GM19328 (cell line): ENCODE results near the gene OR6B1.
"Not testable (repeated sequence)": the region's sequence is repeated elsewhere in the genome, so short reads cannot be mapped to it uniquely, and the experiment has no call there.

Experiments
- ATAC-seq: cut with Tn5 transposase; IDR thresholded peaks from one replicate; pipeline ENCODE4 v1.9.1; 2021; ENCODE audit warnings: mild to moderate bottlenecking, moderate library complexity; ENCODE audit not compliant: unreplicated experiment

The OR6B1 gene

GRCh38 chr7:144004703-144005102, 4.6 kb downstream of the OR6B1 start:
- ATAC-seq: no peak

GRCh38 chr7:144006029-144006691, 6.0 kb downstream of the OR6B1 start:
- ATAC-seq: no peak

GRCh38 chr7:144006692-144007042, 6.5 kb downstream of the OR6B1 start:
- ATAC-seq: no peak

GRCh38 chr7:144009361-144009760, 9.2 kb downstream of the OR6B1 start:
- ATAC-seq: no peak

GRCh38 chr7:144010061-144010460, 9.9 kb downstream of the OR6B1 start:
- ATAC-seq: not testable (repeated sequence)

GRCh38 chr7:144010821-144011220, 10.7 kb downstream of the OR6B1 start:
- ATAC-seq: not testable (repeated sequence)

- no peak for ATAC-seq
Observed at GRCh38 chr7:144011458-144012230, 11.5 kb downstream of the OR6B1 start.

- ATAC-seq: no peak
Observed at GRCh38 chr7:144018065-144018464, 17.9 kb downstream of the OR6B1 start.

GRCh38 chr7:144019457-144019856, 19.3 kb downstream of the OR6B1 start:
- no peak for ATAC-seq

- no peak for ATAC-seq
Observed at GRCh38 chr7:144020340-144020739, 20.2 kb downstream of the OR6B1 start.

GRCh38 chr7:144022169-144022568, 22.0 kb downstream of the OR6B1 start:
- no peak for ATAC-seq

- no peak for ATAC-seq
Observed at GRCh38 chr7:144023171-144023827, 23.2 kb downstream of the OR6B1 start.

- ATAC-seq: no peak
Observed at GRCh38 chr7:144024213-144024612, 24.1 kb downstream of the OR6B1 start.

- no peak for ATAC-seq
Observed at GRCh38 chr7:144026203-144026883, 26.2 kb downstream of the OR6B1 start.

- ATAC-seq: no peak
Observed at GRCh38 chr7:144027070-144027469, 26.9 kb downstream of the OR6B1 start.

- ATAC-seq: no peak
Observed at GRCh38 chr7:144027974-144028373, 27.9 kb downstream of the OR6B1 start.

GRCh38 chr7:144028547-144028946, 28.4 kb downstream of the OR6B1 start:
- ATAC-seq: no peak

- ATAC-seq: no peak
Observed at GRCh38 chr7:144032516-144032915, 32.4 kb downstream of the OR6B1 start.

GRCh38 chr7:144032985-144033709, 33.0 kb downstream of the OR6B1 start:
- no peak for ATAC-seq

- no peak for ATAC-seq
Observed at GRCh38 chr7:144035385-144035784, 35.3 kb downstream of the OR6B1 start.
